22Rv1 (cell line): ENCODE results near the gene EQTN.

Experiments
- H3K27ac ChIP-seq: fragments of 450-650 bp; 2 replicates; pipeline ENCODE4 v1.5.1; 2017
- ZFX ChIP-seq: fragments of 450-650 bp; IDR thresholded peaks from 2 replicates; pipeline ENCODE4 v1.6.1; 2017; ENCODE audit warnings: antibody characterized with exemption, borderline replicate concordance
- TF ChIP-seq, protein P1 (sequence below): fragments of 450-650 bp; IDR thresholded peaks from 2 replicates; pipeline ENCODE4 v1.5.1; 2017; ENCODE audit warnings: mild to moderate bottlenecking

The EQTN gene

DNA sequence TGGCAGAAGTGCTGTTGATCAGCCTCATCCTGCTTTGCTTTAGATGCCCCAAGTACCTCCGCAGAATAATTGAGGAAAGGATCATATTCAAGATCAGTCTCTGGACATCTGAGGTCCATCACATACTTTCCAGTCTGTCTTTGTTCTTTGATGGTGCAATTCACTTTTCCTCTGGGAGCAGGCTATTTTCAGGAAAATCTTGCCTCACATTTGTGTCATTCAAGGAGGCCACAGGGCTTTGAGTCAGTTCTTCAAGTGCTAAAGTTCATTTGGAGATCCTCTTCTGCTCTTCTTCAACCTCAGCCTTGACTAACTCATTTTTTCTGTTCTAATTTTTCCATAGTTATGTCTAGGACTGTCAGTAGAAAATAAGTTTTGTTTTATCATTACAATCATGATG lies 18.6 kb downstream of the EQTN start:
- TF ChIP-seq, protein P1, sequence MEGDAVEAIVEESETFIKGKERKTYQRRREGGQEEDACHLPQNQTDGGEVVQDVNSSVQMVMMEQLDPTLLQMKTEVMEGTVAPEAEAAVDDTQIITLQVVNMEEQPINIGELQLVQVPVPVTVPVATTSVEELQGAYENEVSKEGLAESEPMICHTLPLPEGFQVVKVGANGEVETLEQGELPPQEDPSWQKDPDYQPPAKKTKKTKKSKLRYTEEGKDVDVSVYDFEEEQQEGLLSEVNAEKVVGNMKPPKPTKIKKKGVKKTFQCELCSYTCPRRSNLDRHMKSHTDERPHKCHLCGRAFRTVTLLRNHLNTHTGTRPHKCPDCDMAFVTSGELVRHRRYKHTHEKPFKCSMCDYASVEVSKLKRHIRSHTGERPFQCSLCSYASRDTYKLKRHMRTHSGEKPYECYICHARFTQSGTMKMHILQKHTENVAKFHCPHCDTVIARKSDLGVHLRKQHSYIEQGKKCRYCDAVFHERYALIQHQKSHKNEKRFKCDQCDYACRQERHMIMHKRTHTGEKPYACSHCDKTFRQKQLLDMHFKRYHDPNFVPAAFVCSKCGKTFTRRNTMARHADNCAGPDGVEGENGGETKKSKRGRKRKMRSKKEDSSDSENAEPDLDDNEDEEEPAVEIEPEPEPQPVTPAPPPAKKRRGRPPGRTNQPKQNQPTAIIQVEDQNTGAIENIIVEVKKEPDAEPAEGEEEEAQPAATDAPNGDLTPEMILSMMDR: no peak
- no peak for TF ChIP-seq ZFX
- H3K27ac ChIP-seq: no peak overlapping the region

DNA sequence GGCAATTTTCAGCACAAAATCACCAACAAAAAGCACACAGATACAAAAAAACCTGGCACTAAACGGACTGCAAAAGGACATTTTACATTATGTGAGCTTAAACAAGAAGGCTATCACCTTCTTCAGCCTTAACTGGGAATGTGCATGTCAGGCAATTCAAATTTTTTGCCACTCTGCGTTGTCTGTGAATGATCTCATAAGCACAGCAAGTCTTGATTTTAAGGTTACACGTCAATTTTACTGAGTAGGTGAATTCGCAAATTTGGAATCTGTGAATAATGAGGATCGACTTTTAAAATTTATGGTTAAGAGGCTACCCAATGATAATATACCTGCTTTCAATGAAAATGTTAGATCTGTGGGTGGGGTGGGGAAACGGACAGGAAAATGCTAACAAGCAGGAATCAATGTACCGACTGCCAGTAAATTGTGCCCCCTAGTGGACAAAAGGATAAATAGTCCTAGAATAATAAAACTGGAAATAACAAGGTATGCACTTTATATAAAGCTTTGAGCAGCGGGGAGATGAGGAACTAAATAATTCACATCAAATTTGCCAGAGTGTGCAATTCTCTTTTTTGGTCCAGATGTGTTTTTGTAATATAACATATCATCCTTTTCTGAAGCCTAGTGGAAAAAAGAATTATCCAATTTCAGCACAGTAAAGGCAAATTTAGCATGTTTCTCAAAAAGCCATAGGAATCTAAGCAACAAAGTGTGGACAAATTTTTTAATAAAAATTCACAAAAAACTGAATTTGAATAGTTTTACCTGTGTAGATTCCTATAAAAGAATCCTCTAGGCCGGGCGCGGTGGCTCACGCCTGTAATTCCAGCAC lies 20.5 kb downstream of the EQTN start:
- H3K27ac ChIP-seq: no peak overlapping the region
- TF ChIP-seq, protein P1: peak; percentile 85
- no peak for TF ChIP-seq ZFX

- H3K27ac ChIP-seq: no peak overlapping the region
- TF ChIP-seq, protein P1: no peak
- no peak for TF ChIP-seq ZFX
Measured at GRCh38 chr9:27273186-27273585, 23.8 kb downstream of the EQTN start.

GRCh38 chr9:27272103-27272502 lies 24.8 kb downstream of the EQTN start:
- no peak for TF ChIP-seq ZFX
- TF ChIP-seq, protein P1: no peak
- no peak overlapping the region for H3K27ac ChIP-seq

DNA sequence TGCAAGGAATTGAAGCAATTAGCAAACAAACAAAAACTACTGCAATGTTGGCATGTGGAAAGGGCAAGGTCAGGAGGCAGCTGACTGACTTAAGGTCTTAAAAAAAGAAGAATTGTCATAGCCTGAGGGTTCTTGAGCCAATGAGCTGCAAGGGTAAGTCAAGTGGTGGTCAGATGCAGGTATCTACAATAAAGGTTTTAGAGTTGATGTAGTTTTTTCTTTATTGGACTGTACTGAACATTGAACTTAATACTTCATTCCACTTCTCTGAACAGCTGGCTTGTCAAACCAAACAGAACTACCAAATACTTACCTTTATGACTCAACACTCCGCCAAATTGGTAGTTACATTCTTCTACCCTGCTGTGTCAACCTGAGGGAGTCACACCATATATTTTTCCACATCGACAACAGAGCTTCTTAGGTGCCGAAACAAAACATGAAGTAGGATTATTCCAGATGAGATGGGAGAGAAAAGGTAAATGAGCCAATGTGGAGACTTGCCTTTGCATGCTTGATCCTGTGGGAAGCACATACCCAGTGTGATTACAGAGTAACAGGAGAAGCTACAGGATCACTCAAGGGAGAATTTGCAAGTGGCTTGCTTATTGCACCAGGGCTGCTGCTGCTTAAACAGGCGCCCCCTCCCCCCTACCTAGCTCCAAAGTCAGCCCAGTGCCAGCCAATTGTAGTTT lies 35.3 kb downstream of the EQTN start:
- H3K27ac ChIP-seq: no peak overlapping the region
- TF ChIP-seq ZFX: no peak
- TF ChIP-seq, protein P1: no peak

- TF ChIP-seq, protein P1: no peak
- TF ChIP-seq ZFX: no peak
- H3K27ac ChIP-seq: no peak overlapping the region
Measured at GRCh38 chr9:27260789-27261516, 36.0 kb downstream of the EQTN start.
